IPS-NIHi7 (cell line): ENCODE results near the gene RAB40AL.
"Not testable (repeated sequence)": the region's sequence is repeated elsewhere in the genome, so short reads cannot be mapped to it uniquely, and the experiment has no call there.

Experiments used
- DNase-seq: peaks from one replicate; pipeline ENCODE4 v3.0.0; 2012; ENCODE audit warnings: mixed read lengths; ENCODE audit errors: extremely low spot score

Gene RAB40AL

GRCh38 chrX:102936972-102937371 is at the start of gene RAB40AL:
Gene RAB40AL, plus strand, starts transcription at chrX:102937272. Its CDS starts 47 bp downstream, at chrX:102937319.
- not testable (repeated sequence) for DNase-seq

GRCh38 chrX:102887687-102888086 is 49.4 kb upstream of the RAB40AL start:
- DNase-seq = no peak

- DNase-seq = no peak
These were observed 45.0 kb upstream of the RAB40AL start for GRCh38 chrX:102892103-102892502.

GRCh38 chrX:102899940-102900916 is 36.8 kb upstream of the RAB40AL start:
- peak; percentile 53 for DNase-seq

GRCh38 chrX:102902355-102902754 is 34.7 kb upstream of the RAB40AL start:
- no peak for DNase-seq

- DNase-seq = no peak
These were observed 5.9 kb upstream of the RAB40AL start for GRCh38 chrX:102930990-102931756.

- peak; percentile 31 for DNase-seq
These were observed 2.4 kb upstream of the RAB40AL start for GRCh38 chrX:102934624-102935023.

- DNase-seq = peak; percentile 59
These were observed 14.1 kb downstream of the RAB40AL start for GRCh38 chrX:102950908-102951866.

GRCh38 chrX:102957751-102958150 is 20.7 kb downstream of the RAB40AL start:
- DNase-seq = no peak

- no peak for DNase-seq
These were observed 21.7 kb downstream of the RAB40AL start for GRCh38 chrX:102958794-102959193.

- no peak for DNase-seq
These were observed 22.4 kb downstream of the RAB40AL start for GRCh38 chrX:102959471-102959870.

GRCh38 chrX:102963955-102964354 is 26.9 kb downstream of the RAB40AL start:
- no peak for DNase-seq

GRCh38 chrX:102964940-102965339 is 27.9 kb downstream of the RAB40AL start:
- DNase-seq = no peak

- DNase-seq = no peak
These were observed 29.6 kb downstream of the RAB40AL start for GRCh38 chrX:102966701-102967100.

GRCh38 chrX:102968216-102968615 is 31.1 kb downstream of the RAB40AL start:
- no peak for DNase-seq

GRCh38 chrX:102971536-102971935 is 34.5 kb downstream of the RAB40AL start:
- not testable (repeated sequence) for DNase-seq

- DNase-seq = no peak
These were observed 37.9 kb downstream of the RAB40AL start for GRCh38 chrX:102975016-102975415.

GRCh38 chrX:102976286-102976685 is 39.2 kb downstream of the RAB40AL start:
- no peak for DNase-seq

- DNase-seq = no peak
These were observed 39.9 kb downstream of the RAB40AL start for GRCh38 chrX:102976793-102977495.

- no peak for DNase-seq
These were observed 41.5 kb downstream of the RAB40AL start for GRCh38 chrX:102978594-102978993.

- DNase-seq = no peak
These were observed 42.5 kb downstream of the RAB40AL start for GRCh38 chrX:102979536-102979935.
